NCI-H748 (cell line): ENCODE results near the gene TEX14.
"Not testable (repeated sequence)": the region's sequence is repeated elsewhere in the genome, so short reads cannot be mapped to it uniquely, and the experiment has no call there.

Source experiments
- DNase-seq: peaks from one replicate; lab custom pipeline; 2025; ENCODE audit not compliant: unreplicated experiment; lab: John Stamatoyannopoulos, UW

The TEX14 gene

GRCh38 chr17:58611331-58611730, 80.5 kb downstream of the TEX14 start:
- DNase-seq: no peak

GRCh38 chr17:58606934-58607333, 84.9 kb downstream of the TEX14 start:
- no peak for DNase-seq

GRCh38 chr17:58605986-58606385, 85.9 kb downstream of the TEX14 start:
- DNase-seq: no peak

GRCh38 chr17:58605470-58605869, 86.4 kb downstream of the TEX14 start:
- DNase-seq: no peak

GRCh38 chr17:58601976-58602375, 89.9 kb downstream of the TEX14 start:
- DNase-seq: no peak

GRCh38 chr17:58597371-58597770, 94.5 kb downstream of the TEX14 start:
- DNase-seq: no peak

GRCh38 chr17:58595194-58595792, 96.6 kb downstream of the TEX14 start:
- DNase-seq: no peak

GRCh38 chr17:58593123-58593522, 98.7 kb downstream of the TEX14 start:
- DNase-seq: no peak

GRCh38 chr17:58591455-58591854, 100.4 kb downstream of the TEX14 start:
- DNase-seq: no peak

GRCh38 chr17:58590377-58590776, 101.5 kb downstream of the TEX14 start:
- no peak for DNase-seq

- peak; percentile 69 for DNase-seq
These were observed 104.1 kb downstream of the TEX14 start for GRCh38 chr17:58587713-58588117.

- DNase-seq: no peak
These were observed 105.7 kb downstream of the TEX14 start for GRCh38 chr17:58586009-58586644.

GRCh38 chr17:58585554-58585953, 106.3 kb downstream of the TEX14 start:
- no peak for DNase-seq

- DNase-seq: no peak
These were observed 108.4 kb downstream of the TEX14 start for GRCh38 chr17:58583486-58583885.

GRCh38 chr17:58582718-58583117, 109.1 kb downstream of the TEX14 start:
- not testable (repeated sequence) for DNase-seq

GRCh38 chr17:58580671-58581070, 111.2 kb downstream of the TEX14 start:
- no peak for DNase-seq

- peak; percentile 67 for DNase-seq
These were observed 114.1 kb downstream of the TEX14 start for GRCh38 chr17:58577696-58578095.

- no peak for DNase-seq
These were observed 115.0 kb downstream of the TEX14 start for GRCh38 chr17:58576679-58577367.

- no peak for DNase-seq
These were observed 116.3 kb downstream of the TEX14 start for GRCh38 chr17:58575511-58575910.

- no peak for DNase-seq
These were observed 117.8 kb downstream of the TEX14 start for GRCh38 chr17:58574025-58574424.

GRCh38 chr17:58572846-58573245, 119.0 kb downstream of the TEX14 start:
- no peak for DNase-seq

GRCh38 chr17:58570758-58571157, 121.1 kb downstream of the TEX14 start:
- DNase-seq: no peak
